GM19239 (cell line): ENCODE data around the gene FOXK1.

Experiments
- DNase-seq: peaks from one replicate; pipeline ENCODE4 v3.0.0; 2011; ENCODE audit warnings: low spot score; ENCODE audit not compliant: insufficient read length
- FAIRE-seq: peaks from 2 replicates; lab custom pipeline; 2011; peaks lifted over from hg19 to GRCh38; lab: Jason Lieb, UNC

FOXK1 gene

GRCh38 chr7:4807598-4808016, 125.5 kb downstream of the FOXK1 start:
- no peak for DNase-seq
- no peak for FAIRE-seq

GRCh38 chr7:4808026-4808425, 125.9 kb downstream of the FOXK1 start:
- FAIRE-seq (no peak), DNase-seq (no peak)

GRCh38 chr7:4808565-4808964, 126.5 kb downstream of the FOXK1 start:
- no peak for DNase-seq
- FAIRE-seq = no peak

GRCh38 chr7:4809091-4809591, 127.0 kb downstream of the FOXK1 start:
- DNase-seq = no peak
- FAIRE-seq = no peak

- FAIRE-seq = no peak
- DNase-seq = no peak
Observed at GRCh38 chr7:4809666-4810065, 127.6 kb downstream of the FOXK1 start.

GRCh38 chr7:4814433-4814832, 132.3 kb downstream of the FOXK1 start:
- FAIRE-seq = no peak

GRCh38 chr7:4815121-4815520, 133.0 kb downstream of the FOXK1 start:
- FAIRE-seq = no peak

More at GRCh38 chr7:4814433-4814832, 132.3 kb downstream of the FOXK1 start:
- no peak for DNase-seq

GRCh38 chr7:4815609-4816418, 133.7 kb downstream of the FOXK1 start:
- FAIRE-seq = no peak
- DNase-seq = no peak

More at GRCh38 chr7:4815121-4815520, 133.0 kb downstream of the FOXK1 start:
- no peak for DNase-seq

GRCh38 chr7:4816419-4817080, 134.5 kb downstream of the FOXK1 start:
- FAIRE-seq (no peak), DNase-seq (no peak)

- DNase-seq (no peak), FAIRE-seq (no peak)
Observed at GRCh38 chr7:4817178-4817901, 135.2 kb downstream of the FOXK1 start.

- DNase-seq (no peak), FAIRE-seq (no peak)
Observed at GRCh38 chr7:4818000-4818794, 136.1 kb downstream of the FOXK1 start.

GRCh38 chr7:4819560-4820404, 137.7 kb downstream of the FOXK1 start:
- no peak for DNase-seq
- no peak for FAIRE-seq

GRCh38 chr7:4820405-4820966, 138.4 kb downstream of the FOXK1 start:
- FAIRE-seq (no peak), DNase-seq (no peak)
